22Rv1 (cell line): ENCODE measurements around the gene NKD1.

ENCODE experiments used
- ZFX ChIP-seq: fragments of 450-650 bp; IDR thresholded peaks from 2 replicates; pipeline ENCODE4 v1.6.1; 2017; ENCODE audit warnings: antibody characterized with exemption, borderline replicate concordance
- TF ChIP-seq, protein P1 (sequence below): fragments of 450-650 bp; IDR thresholded peaks from 2 replicates; pipeline ENCODE4 v1.5.1; 2017; ENCODE audit warnings: mild to moderate bottlenecking

GRCh38 chr16:50652836-50653425, 104.7 kb downstream of the NKD1 start:
- TF ChIP-seq, protein P1, sequence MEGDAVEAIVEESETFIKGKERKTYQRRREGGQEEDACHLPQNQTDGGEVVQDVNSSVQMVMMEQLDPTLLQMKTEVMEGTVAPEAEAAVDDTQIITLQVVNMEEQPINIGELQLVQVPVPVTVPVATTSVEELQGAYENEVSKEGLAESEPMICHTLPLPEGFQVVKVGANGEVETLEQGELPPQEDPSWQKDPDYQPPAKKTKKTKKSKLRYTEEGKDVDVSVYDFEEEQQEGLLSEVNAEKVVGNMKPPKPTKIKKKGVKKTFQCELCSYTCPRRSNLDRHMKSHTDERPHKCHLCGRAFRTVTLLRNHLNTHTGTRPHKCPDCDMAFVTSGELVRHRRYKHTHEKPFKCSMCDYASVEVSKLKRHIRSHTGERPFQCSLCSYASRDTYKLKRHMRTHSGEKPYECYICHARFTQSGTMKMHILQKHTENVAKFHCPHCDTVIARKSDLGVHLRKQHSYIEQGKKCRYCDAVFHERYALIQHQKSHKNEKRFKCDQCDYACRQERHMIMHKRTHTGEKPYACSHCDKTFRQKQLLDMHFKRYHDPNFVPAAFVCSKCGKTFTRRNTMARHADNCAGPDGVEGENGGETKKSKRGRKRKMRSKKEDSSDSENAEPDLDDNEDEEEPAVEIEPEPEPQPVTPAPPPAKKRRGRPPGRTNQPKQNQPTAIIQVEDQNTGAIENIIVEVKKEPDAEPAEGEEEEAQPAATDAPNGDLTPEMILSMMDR = no peak
- no peak for TF ChIP-seq ZFX
